Inferior parietal cortex (tissue), 1 donor: ENCODE measurements around the gene DHX35.
"Not testable (repeated sequence)": the region's sequence is repeated elsewhere in the genome, so short reads cannot be mapped to it uniquely, and the experiment has no call there.

ENCODE experiments used
- DNase-seq: peaks from one replicate; pipeline ENCODE4 v3.0.0-alpha.2; 2016; ENCODE audit errors: extremely low spot score

DHX35 gene

GRCh38 chr20:38979842-38980241, 17.7 kb downstream of the DHX35 start:
- no peak for DNase-seq

GRCh38 chr20:38982291-38982690, 20.1 kb downstream of the DHX35 start:
- no peak for DNase-seq

GRCh38 chr20:38985060-38985459, 22.9 kb downstream of the DHX35 start:
- DNase-seq = no peak

GRCh38 chr20:38985603-38986170, 23.5 kb downstream of the DHX35 start:
- DNase-seq = peak; percentile 50

- no peak for DNase-seq
Observed at GRCh38 chr20:38986663-38987062, 24.5 kb downstream of the DHX35 start.

GRCh38 chr20:38987777-38988176, 25.6 kb downstream of the DHX35 start:
- no peak for DNase-seq

- DNase-seq = no peak
Observed at GRCh38 chr20:38990728-38991127, 28.6 kb downstream of the DHX35 start.

GRCh38 chr20:38991814-38992704, 29.9 kb downstream of the DHX35 start:
- no peak for DNase-seq

GRCh38 chr20:38995536-38996044, 33.4 kb downstream of the DHX35 start:
- no peak for DNase-seq

- not testable (repeated sequence) for DNase-seq
Observed at GRCh38 chr20:38996866-38997265, 34.7 kb downstream of the DHX35 start.

GRCh38 chr20:38997622-38998021, 35.5 kb downstream of the DHX35 start:
- no peak for DNase-seq

GRCh38 chr20:38999217-38999616, 37.1 kb downstream of the DHX35 start:
- no peak for DNase-seq

- no peak for DNase-seq
Observed at GRCh38 chr20:38999965-39000910, 38.1 kb downstream of the DHX35 start.

- DNase-seq = no peak
Observed at GRCh38 chr20:39004508-39004907, 42.4 kb downstream of the DHX35 start.

GRCh38 chr20:39009348-39009747, 47.2 kb downstream of the DHX35 start:
- no peak for DNase-seq

- DNase-seq = no peak
Observed at GRCh38 chr20:39010496-39010895, 48.4 kb downstream of the DHX35 start.

- no peak for DNase-seq
Observed at GRCh38 chr20:39013662-39014109, 51.5 kb downstream of the DHX35 start.

- no peak for DNase-seq
Observed at GRCh38 chr20:39016041-39016440, 53.9 kb downstream of the DHX35 start.

- no peak for DNase-seq
Observed at GRCh38 chr20:39016506-39016905, 54.4 kb downstream of the DHX35 start.

GRCh38 chr20:39019027-39019426, 56.9 kb downstream of the DHX35 start:
- DNase-seq = no peak

- no peak for DNase-seq
Observed at GRCh38 chr20:39019805-39020325, 57.7 kb downstream of the DHX35 start.

- DNase-seq = no peak
Observed at GRCh38 chr20:39021748-39022147, 59.6 kb downstream of the DHX35 start.
